ENCODE measurements around the gene ZNF839.

The ZNF839 gene

DNA sequence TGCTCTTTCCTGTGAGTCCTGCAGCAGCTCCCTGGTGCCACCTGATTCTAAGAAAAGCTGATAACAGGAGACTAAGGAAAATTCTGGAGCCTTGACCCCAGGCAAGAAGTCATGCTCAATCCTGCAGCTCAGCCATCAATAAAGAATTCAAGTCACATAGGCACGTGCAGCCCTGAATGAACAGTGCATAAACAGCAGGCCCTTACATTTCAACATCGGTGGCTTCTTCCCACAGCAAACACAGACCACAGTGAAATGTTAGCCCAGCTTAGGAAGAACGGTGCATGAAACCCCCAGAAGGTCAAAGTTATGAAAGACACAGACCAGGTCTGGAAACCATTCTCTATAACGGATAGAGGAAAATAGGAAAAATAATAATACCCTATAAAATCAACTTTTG, 32.7 kb downstream of the ZNF839 start:
- no peak for DNase-seq (ENCODE audit: low read depth)
- H3K4me3 ChIP-seq (replicated peaks; ENCODE audit: low read depth, low read length) = no peak overlapping the region
- TF ChIP-seq, protein P1, sequence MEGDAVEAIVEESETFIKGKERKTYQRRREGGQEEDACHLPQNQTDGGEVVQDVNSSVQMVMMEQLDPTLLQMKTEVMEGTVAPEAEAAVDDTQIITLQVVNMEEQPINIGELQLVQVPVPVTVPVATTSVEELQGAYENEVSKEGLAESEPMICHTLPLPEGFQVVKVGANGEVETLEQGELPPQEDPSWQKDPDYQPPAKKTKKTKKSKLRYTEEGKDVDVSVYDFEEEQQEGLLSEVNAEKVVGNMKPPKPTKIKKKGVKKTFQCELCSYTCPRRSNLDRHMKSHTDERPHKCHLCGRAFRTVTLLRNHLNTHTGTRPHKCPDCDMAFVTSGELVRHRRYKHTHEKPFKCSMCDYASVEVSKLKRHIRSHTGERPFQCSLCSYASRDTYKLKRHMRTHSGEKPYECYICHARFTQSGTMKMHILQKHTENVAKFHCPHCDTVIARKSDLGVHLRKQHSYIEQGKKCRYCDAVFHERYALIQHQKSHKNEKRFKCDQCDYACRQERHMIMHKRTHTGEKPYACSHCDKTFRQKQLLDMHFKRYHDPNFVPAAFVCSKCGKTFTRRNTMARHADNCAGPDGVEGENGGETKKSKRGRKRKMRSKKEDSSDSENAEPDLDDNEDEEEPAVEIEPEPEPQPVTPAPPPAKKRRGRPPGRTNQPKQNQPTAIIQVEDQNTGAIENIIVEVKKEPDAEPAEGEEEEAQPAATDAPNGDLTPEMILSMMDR (IDR thresholded peaks at IDR 0.05; ENCODE audit: low read length, missing control alignments) = no peak

GRCh38 chr14:102353126-102353619, 33.6 kb downstream of the ZNF839 start:
- no peak overlapping the region for H3K4me3 ChIP-seq (replicated peaks; ENCODE audit: low read depth, low read length)
- no peak for DNase-seq (ENCODE audit: low read depth)
- TF ChIP-seq, protein P1 (IDR thresholded peaks at IDR 0.05; ENCODE audit: low read length, missing control alignments) = no peak

- TF ChIP-seq, protein P1 (IDR thresholded peaks at IDR 0.05; ENCODE audit: low read length, missing control alignments) = no peak
- H3K4me3 ChIP-seq (replicated peaks; ENCODE audit: low read depth, low read length) = no peak overlapping the region
- no peak for DNase-seq (ENCODE audit: low read depth)
Measured at GRCh38 chr14:102356280-102356679, 36.7 kb downstream of the ZNF839 start.

DNA sequence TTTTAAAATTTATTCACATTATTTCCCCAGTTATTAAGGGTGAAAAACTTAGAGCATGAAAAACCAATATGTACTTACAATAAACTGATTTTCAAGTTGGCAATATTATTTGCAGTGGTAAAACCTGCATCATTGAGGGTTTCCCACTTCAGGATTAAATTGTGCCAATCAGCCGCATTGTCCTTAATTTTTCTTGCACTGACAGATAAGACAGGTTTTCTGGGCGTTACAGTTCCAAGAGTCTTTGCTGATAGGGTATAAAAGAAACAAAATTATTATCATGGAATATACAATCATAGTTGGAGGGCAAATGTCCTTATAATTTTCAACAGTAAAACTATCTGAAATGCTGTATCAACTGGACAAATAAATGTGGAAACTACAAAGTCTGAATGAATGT, 39.8 kb downstream of the ZNF839 start:
- TF ChIP-seq, protein P1 (IDR thresholded peaks at IDR 0.05; ENCODE audit: low read length, missing control alignments) = no peak
- no peak overlapping the region for H3K4me3 ChIP-seq (replicated peaks; ENCODE audit: low read depth, low read length)
- no peak for DNase-seq (ENCODE audit: low read depth)

DNA sequence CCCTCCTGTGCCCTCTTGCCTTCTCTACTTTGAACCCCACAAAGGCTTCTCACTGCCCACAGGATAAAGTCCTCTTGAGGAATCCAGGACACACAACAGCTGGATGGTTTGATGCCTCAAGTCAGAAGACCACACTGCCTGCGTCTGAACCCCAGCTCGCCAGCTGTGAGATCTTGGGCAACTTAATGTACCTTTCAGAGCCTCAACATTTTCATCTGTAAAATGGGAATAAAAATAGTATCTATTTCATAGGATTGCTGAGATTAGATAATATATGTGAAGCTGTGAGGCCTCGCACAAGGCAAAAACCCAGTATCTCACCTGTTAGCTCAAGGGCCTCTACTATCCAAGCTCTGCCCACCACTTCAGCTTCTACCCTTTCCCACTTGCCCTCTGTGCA, 40.8 kb downstream of the ZNF839 start:
- TF ChIP-seq, protein P1 (IDR thresholded peaks at IDR 0.05; ENCODE audit: low read length, missing control alignments) = no peak
- H3K4me3 ChIP-seq (replicated peaks; ENCODE audit: low read depth, low read length) = no peak overlapping the region
- no peak for DNase-seq (ENCODE audit: low read depth)

- TF ChIP-seq, protein P1 (IDR thresholded peaks at IDR 0.05; ENCODE audit: low read length, missing control alignments) = no peak
- peak; percentile 16 for DNase-seq (ENCODE audit: low read depth)
- peak overlapping the region; percentile 90 for H3K4me3 ChIP-seq (replicated peaks; ENCODE audit: low read depth, low read length)
Measured at GRCh38 chr14:102362084-102362483, 42.5 kb downstream of the ZNF839 start.

DNA sequence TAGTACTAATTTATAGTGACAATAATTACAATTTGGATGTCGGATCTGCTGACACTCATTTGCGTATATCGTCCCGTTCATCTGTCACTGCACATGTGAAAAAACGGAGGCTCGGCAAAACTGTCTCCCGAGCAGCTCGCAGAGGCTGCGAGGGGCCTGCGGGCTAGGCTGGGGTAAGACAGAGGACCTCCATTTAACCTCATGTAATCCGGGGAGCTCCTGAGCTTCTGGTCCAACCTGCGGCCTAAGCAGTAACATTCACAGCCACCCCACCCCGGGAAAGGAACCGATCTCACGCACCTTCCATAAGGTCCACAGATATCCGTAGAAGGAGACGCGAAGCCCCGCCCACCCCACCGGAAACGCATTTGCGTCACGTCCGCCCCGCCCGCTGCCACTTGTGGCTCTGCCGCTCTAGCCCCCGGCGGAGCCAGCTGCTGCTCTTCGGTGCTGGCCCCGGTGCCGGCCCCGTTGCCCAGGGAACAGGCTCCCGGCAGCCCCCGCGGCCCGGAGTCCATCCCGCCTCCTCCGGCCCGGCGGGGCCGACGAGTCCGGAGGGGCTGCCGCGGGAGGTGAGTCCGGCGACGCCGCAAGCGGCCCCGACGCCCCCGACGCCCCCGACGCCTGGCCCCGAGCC, 43.1 kb downstream of the ZNF839 start, which contains the start of the genes CINP and TECPR2:
Gene CINP (minus strand): TSS at position 346 of the 637 bp plus-strand sequence. CDS start 39 bp downstream, at position 307.
Gene TECPR2 (plus strand): TSS at position 397 of the 637 bp plus-strand sequence. CDS start 13,781 bp downstream, outside the sequence.
- TF ChIP-seq, protein P1 (IDR thresholded peaks at IDR 0.05; ENCODE audit: low read length, missing control alignments) = no peak
- H3K4me3 ChIP-seq (replicated peaks; ENCODE audit: low read depth, low read length) = peak within 1 kb of the TSS; percentile 90
- peak; percentile 95 for DNase-seq (ENCODE audit: low read depth)
